SK-N-MC (cell line): ENCODE results near the gene HEPHL1.

Source experiments
- EZH2 ChIP-seq: fragments of 200-600 bp; sonication (generic); IDR thresholded peaks from one replicate; pipeline ENCODE4 v1.6.1; 2017; ENCODE audit warnings: antibody characterized with exemption
- POLR2AphosphoS5 ChIP-seq: IDR thresholded peaks from 2 replicates; pipeline ENCODE4 v1.6.1; 2012; ENCODE audit warnings: mild to moderate bottlenecking, low read depth, low read length, borderline replicate concordance

- no peak for TF ChIP-seq POLR2AphosphoS5
- no peak for TF ChIP-seq EZH2
Observed at GRCh38 chr11:94024547-94024946, 3.4 kb downstream of the HEPHL1 start.
